Motor neuron (in vitro differentiated cells): ENCODE data around the gene ETS2. TPM values are rescaled to one million over a fixed set of nuclear protein-coding genes. Genes with fewer than 3 reads are reported as not detected.

Source experiments
- ATAC-seq, 8 experiments: fragments of 200-7000 bp; cut with Tn5 transposase; replicated peaks in 6 of 8; 2 replicates each; pipeline ENCODE4 v1.8.0; 2021; ENCODE audit warnings: mild to moderate bottlenecking in 8 of 8, moderate library complexity in 8 of 8
- H3K27ac ChIP-seq, 2 donors: fragments of 250-450 bp; sonication (Bioruptor Pico); 2 replicates each; pipeline ENCODE4 v1.9.0; 2021; ENCODE audit warnings: antibody characterized with exemption in 2 of 2, mild to moderate bottlenecking in 2 of 2, moderate library complexity in 1 of 2
- H3K4me1 ChIP-seq, 2 donors: fragments of 250-450 bp; sonication (Bioruptor Pico); replicated peaks in 1 of 2; 2 replicates each; pipeline ENCODE4 v1.6.1; 2021; ENCODE audit warnings: antibody characterized with exemption in 2 of 2, mild to moderate bottlenecking in 2 of 2, moderate library complexity in 1 of 2
- H3K4me3 ChIP-seq, 5 donors: fragments of 250-450 bp; sonication (Bioruptor Pico); 2 replicates each; pipeline ENCODE4 v1.9.0; 2021; ENCODE audit warnings: antibody characterized with exemption in 5 of 5, mild to moderate bottlenecking in 5 of 5, moderate library complexity in 4 of 5
- WGBS, 10 experiments: fragments of 450-650 bp; shearing (Covaris generic); methylation state at CpG; one replicate each; pipeline ENCODE4 v1.0.0; 2022; 5-methylcytosine and 5-hydroxymethylcytosine counted together
- in situ Hi-C, 9 experiments: fragments of 400-800 bp; cut with MboI; loops; one replicate each; pipeline ENCODE4 v1.15.0; 2021; ENCODE audit warnings: low sequenced_read_pairs in 9 of 9, low pct_unique_long_range_greater_than_20kb in 2 of 9; ENCODE audit not compliant: unreplicated experiment in 9 of 9
- total RNA-seq, 8 experiments: library from RNA; unstranded; fragments of 300-600 nt; gene quantifications; 2 replicates each; pipeline versions ENCODE4 v1.2.3 to v1.2.4, GENCODE V29; 2022

The ETS2 gene
- total RNA-seq, 8 experiments from 2014 or later, result 6.4 to 44.1 (median 9.2) TPM

DNA sequence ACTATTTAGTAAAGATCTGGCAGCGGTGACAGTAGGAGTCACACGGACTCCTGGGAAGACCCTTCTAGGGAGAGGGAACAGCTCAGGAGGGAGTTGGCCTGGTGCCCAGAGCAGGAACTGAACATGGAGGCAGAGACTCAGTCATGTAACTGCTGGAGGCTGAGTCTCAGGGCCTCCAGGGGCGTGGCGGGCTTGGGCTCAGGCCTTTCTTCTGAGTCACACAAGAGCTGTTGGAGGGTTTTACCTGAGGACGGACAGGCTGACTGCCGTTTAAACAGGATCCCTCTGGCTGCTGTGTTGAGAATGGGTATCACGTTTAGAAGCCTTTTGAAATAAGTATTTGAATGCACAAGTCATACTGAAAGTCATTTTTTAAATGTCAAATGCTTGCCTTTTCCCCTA is 7.2 kb upstream of the ETS2 start:
- peak in 6 of 8 experiments; percentile 48 to 76 (median 60) for ATAC-seq
- Histone ChIP-seq H3K4me3 (no peak overlapping the region), H3K27ac (no peak overlapping the region), H3K4me1 (peaks cover 5 to 6% of the 10 kb centered on the region in 2 donors)
- 57 to 100% (median 68%) methylated on average over 1 to 7 of the region's 7 CpGs; no CpG with 5 or more reads in 2 of the 10 experiments for WGBS, 10 experiments
- in situ Hi-C loops, result no loop called here

DNA sequence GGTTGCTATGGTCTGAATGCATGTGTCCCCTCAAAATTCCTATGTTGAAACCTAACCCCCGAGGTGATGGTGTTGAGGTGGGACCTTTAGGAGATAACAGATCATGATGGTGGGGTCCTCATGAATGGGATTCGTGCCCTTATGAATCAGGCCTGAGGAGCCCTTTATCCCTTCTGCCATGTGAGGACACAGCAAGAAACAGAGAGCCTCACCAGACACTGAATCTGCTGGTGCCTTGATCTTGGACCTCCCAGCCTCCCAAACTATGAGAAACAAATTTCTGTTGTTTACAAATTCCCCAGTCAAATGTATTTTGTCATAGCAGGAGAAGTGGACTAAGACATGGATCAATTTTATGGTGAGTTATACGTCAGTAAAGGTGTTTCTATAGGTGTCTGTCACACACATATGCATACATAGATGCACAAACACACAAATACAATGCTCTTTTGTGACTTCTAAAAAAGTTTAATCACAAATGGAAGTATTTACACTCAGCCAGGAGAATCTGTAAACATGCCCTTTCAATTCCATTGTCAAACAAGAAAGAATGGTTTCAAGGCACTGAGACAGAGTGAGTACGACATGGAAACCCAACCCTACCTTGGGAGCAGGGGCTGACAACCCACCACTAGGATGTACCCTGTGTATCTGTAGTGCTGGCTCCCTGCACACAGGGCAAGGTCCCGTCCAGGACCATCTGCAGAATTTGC is 5.5 kb upstream of the ETS2 start:
- Histone ChIP-seq H3K27ac (no peak overlapping the region), H3K4me3 (no peak overlapping the region), H3K4me1 (peaks cover 11 to 15% of the 10 kb centered on the region in 2 donors)
- ATAC-seq, result no peak
- 20 to 100% (median 83%) methylated on average over 1 to 5 of the region's 5 CpGs; no CpG with 5 or more reads in 2 of the 10 experiments for WGBS, 10 experiments
- in situ Hi-C loops, result no loop called here

DNA sequence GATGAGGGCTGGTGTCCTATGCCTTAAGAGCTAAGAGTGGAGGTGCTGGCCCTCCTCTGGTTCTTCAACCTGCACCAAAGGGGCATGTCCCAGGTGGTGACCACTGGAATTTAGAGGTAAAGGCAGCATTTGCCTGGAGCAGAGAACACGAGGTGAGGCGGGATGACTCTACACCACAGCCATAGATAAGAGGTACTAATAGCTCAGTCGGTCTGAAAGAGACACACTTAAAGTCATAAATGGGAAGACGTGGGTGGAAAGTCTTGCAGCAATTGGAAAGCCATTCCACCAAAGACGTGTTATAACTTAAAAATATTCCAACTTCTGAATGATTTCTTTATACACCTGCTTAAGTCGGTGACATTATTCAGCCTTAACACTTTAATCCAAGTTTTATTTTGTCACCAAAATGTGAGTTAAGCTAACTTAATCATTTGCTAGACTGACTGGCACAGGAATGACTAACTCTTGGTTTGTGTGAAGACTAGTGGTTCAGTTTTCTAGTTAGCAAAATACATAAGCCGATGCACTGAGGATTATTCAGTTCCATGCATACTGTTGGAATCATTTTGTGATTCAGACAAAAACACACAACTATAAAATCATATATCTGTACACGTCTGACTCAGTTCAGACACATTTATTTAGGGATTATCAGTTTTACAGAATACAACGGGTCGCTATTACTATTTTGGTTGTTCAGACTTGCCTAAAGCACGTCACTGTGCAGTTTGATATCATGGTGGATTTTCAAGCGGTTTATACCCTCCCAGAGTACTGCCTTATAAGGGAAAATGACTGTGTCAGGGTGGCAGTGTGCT is 4.6 kb upstream of the ETS2 start:
- Histone ChIP-seq H3K4me1 (peaks cover 11 to 14% of the 10 kb centered on the region in 2 donors), H3K27ac (no peak overlapping the region), H3K4me3 (no peak overlapping the region)
- in situ Hi-C loops, result no loop called here
- no peak for ATAC-seq
- WGBS, 10 experiments, result 40 to 100% (median 90%) methylated on average over 1 to 8 of the region's 12 CpGs; no CpG with 5 or more reads in 1 of the 10 experiments

DNA sequence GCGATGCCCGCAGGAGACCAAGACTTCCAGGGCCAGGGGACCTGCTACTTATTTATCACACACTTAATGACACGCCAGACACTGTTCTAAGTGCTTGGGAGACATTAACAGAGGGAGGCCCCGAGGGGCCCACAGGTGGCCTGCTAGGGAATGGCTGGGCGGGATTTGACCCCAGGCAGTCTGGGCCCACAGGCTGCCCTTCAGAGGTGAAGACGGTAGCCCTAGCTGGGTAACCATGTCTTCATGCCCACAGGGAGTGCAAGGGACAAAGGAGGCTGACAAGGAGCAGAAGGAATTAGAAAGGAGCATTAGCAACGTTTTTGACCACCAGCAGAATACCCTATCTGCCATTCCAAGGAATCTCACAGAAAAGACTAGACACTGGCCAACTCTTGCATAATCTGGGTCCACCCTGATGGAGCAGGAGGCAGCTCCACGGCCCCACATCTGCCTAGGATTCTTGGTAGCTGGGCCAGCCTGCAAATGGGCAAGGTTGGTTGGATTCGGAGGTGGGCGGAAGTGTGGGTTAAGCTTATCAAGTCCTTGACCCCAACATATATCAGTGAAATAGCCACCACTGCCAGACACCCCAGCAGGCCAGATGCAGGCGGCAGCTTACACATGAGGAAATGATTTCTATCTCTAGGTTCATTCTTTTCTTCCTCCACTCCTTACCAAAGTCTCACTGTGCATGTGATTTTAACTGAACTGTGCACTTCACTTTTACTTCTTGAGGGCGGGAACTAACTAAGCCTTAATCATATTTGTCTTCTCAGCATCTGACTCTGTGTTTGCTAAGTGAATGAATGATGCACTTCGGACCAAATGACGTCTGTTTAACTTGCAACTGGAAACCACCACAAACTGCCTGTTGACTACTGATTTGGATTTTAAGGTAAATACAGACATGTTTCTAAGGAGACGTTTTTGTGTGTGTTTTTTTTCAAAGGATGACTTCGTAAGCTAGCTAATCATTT is 3.4 kb upstream of the ETS2 start:
- peaks cover 6 to 12% of the 10 kb centered on the region in 2 donors for H3K4me1 ChIP-seq
- no peak overlapping the region for H3K4me3 ChIP-seq
- WGBS, 10 experiments, result 39 to 95% (median 87%) methylated on average over 3 to 12 of the region's 16 CpGs
- in situ Hi-C loops, result no loop called here
- H3K27ac ChIP-seq, result no peak overlapping the region
- ATAC-seq, result no peak

DNA sequence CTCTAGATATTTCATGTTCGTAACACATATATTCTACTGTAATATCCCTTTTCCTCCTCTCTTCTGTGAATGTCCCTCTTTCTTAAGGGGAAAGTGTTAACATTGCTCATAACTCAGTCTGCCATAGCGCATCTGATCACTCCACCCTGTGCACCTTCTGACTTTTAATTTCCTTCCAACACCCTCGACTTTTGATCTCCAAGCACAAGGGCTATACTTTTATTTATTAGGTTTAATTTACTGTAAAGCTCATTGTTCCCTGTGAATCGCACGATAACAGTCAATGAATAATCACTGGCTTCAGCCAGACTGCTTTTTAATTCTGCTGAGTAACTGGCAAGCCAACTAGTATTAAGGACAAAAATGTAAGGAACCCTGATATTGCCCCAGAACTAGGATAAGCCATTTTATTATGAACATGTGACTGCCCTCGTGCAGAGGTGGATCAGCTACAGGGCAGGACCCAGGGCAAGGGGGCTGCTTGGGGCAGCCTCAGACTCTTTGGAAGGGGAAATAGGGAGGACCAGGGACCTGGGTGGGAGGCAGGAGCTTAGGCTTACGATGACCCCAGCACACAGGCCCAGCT is 2.6 kb upstream of the ETS2 start:
- no peak for ATAC-seq
- no peak overlapping the region for H3K4me3 ChIP-seq
- peaks cover 13 to 20% of the 10 kb centered on the region in 2 donors for H3K4me1 ChIP-seq
- in situ Hi-C loops, result no loop called here
- no peak overlapping the region for H3K27ac ChIP-seq
- WGBS, 10 experiments, result 74 to 90% (median 81%) methylated on average over 2 to 7 of the region's 7 CpGs

DNA sequence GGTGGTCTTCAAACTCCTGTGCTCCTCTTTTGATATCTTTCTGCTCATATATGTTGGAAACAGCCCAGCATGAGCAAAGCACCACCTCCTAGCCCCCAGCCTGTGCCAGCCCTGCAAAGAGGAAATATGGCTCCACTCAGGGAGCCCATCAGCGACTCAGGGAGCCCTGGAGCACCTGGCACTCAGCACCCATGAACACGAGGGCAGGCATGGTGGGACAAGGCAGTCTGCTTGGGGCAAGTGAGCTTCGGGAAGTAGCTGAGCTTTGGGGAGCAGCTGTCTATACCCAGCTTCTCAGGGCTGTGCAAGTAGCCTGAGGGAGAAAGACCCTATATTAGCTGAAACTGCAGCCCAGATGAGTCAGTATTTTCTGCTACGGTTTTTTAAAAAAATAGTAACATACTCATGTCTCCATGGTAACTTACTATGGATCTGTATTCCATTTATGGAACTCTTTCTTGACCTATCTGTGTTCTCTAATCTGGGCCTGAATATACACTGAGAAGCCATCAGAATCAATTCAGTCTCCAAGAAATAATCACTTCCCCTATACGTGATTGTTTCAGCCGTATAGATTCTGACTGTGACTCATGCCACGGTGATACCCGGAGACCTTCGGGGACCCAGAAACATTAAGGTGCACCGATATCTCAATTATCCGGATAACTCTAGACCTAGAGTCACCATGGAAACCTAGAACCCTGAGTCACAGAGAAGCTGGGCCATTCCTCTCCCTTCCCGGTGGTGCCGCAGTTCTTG is 1.5 kb upstream of the ETS2 start:
- in situ Hi-C loops, result no loop called here
- H3K4me1 ChIP-seq, result peaks cover 16 to 26% of the 10 kb centered on the region in 2 donors
- H3K27ac ChIP-seq, result peak overlapping the region in 1 of 2 donors; percentile 2
- peak overlapping the region in 1 of 5 donors; percentile 78 for H3K4me3 ChIP-seq
- 55 to 100% (median 96%) methylated on average over 1 to 10 of the region's 13 CpGs; no CpG with 5 or more reads in 1 of the 10 experiments for WGBS, 10 experiments
- no peak for ATAC-seq

DNA sequence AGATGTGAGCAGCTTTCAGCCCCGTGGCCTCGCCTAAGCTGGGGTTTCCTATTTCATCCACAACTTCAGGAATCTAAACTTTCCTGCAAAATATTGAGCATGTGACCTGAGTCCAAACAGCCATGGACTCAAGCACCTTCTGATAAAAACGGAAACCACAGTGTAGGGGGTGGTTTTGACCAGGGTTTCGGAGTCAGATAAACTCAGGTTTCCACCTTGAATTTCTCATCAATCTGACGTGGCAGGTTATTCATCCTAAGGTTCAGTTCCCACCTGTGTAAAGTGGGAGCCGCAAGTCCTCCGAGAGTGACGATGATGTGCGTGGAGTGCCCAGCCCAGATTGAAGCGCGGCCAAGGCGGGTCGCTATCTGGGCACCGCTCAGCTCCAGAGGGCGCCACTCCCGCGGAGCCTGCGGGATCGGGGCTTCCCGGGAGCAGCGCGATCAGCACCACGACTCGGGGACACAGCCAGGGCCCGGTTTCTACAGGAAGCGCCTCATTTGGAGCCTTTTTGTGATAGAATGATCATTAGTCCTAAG is 871 bp upstream of the ETS2 start:
- Histone ChIP-seq H3K27ac (peak overlapping the region; percentile 31 to 48), H3K4me1 (peaks cover 16 to 26% of the 10 kb centered on the region in 2 donors), H3K4me3 (peak overlapping the region; percentile 59 to 92 (median 78))
- in situ Hi-C loops, result no loop called here
- ATAC-seq, result peak; percentile 34 to 70 (median 46)
- WGBS, 10 experiments, result 0 to 92% (median 33%) methylated on average over 2 to 20 of the region's 26 CpGs; no CpG with 5 or more reads in 3 of the 10 experiments

DNA sequence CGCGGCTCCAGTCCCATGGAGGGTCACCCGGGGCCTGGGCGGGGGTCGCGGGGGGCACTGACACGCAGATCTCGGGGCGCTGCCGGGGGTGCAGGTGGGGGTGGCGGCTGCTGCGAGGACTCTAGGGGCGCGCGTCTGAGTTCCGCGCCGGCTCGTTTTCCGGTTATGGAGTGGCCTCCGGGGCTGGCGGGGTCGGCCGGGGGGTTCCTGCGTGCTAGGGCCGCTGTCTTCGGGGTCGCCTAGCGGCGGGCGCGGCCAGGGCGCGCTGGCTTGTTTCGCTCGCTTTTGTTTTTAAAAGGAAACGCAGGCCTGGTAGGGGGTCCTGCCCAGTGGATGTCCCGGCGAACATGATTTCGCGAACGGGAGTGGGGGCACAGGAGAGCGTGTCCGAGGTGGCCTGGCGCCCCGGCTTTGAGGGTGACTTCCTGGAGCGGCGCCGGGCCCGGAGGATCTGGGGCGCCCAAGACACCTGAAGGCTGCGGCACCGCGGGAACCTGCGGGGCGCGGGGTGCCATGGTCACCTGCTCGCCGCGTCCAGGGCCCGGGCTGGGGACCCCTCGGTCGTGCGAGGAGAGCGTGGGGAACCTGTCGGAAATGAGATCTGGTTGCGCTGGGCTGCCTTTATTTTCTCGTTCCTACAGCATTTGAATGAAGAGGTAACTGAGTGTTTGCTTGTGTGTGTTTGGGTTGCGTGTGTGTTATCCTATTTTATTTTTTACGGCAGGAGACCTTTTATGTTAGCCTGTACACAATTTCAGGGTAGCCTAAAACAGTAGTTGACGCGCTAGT is 618 bp downstream of the ETS2 start:
- H3K4me3 ChIP-seq, result peak overlapping the region; percentile 59 to 92 (median 78)
- WGBS, 10 experiments, result 0 to 10% (median 0%) methylated on average over 1 to 21 of the region's 72 CpGs; no CpG with 5 or more reads in 2 of the 10 experiments
- in situ Hi-C loops, result no loop called here
- H3K4me1 ChIP-seq, result peaks cover 20 to 30% of the 10 kb centered on the region in 2 donors
- ATAC-seq, result peak; percentile 7 to 42 (median 34)
- H3K27ac ChIP-seq, result peak overlapping the region; percentile 61 to 70

DNA sequence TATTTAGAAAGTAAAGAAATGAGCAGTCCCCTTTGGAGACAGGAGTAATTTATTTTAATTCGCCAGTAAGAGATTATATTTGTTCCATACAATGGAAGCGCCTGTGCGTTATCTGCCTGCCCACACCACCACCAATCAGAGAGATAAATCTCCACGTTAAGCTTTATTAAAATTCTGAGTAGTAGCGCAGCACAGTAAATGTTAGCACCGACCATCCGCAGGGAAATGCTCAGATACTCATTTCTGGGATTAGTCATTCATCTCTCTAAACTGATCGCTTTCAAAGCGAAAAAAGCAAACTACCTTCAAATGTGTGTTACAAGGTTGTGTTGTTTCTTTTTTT is 1.2 kb downstream of the ETS2 start:
- in situ Hi-C loops, result no loop called here
- H3K27ac ChIP-seq, result no peak overlapping the region
- 2 to 24% (median 6%) methylated on average over 2 to 9 of the region's 9 CpGs for WGBS, 10 experiments
- no peak for ATAC-seq
- H3K4me1 ChIP-seq, result peaks cover 25 to 35% of the 10 kb centered on the region in 2 donors
- H3K4me3 ChIP-seq, result peak overlapping the region; percentile 59 to 92 (median 78)

DNA sequence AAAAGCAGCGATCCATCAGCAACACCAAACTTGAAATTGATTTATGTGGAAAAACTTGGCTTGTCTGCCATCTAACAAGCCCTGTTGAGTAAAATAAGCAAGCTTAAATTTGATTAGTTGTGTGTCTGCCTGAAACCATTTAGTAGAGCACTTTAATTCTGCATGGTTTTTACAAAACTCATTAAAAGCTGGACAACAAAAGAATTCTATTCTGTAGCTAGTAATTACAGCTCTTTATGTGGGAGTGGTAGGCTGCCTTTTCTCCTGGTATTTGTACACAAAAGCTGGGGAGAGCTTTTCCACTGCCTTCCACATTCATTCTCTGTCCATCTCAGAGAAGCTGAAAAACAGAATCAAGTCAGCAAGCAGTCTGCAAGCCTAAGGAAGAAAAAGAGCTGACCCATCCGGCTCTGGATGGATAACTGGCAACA is 1.7 kb downstream of the ETS2 start:
- Histone ChIP-seq H3K27ac (no peak overlapping the region), H3K4me3 (peak overlapping the region; percentile 59 to 92 (median 78)), H3K4me1 (peaks cover 29 to 41% of the 10 kb centered on the region in 2 donors)
- WGBS, 10 experiments, result 0 to 64% (median 15%) methylated on average over 1 to 2 of the region's 2 CpGs; no CpG with 5 or more reads in 1 of the 10 experiments
- in situ Hi-C loops, result no loop called here
- no peak for ATAC-seq

DNA sequence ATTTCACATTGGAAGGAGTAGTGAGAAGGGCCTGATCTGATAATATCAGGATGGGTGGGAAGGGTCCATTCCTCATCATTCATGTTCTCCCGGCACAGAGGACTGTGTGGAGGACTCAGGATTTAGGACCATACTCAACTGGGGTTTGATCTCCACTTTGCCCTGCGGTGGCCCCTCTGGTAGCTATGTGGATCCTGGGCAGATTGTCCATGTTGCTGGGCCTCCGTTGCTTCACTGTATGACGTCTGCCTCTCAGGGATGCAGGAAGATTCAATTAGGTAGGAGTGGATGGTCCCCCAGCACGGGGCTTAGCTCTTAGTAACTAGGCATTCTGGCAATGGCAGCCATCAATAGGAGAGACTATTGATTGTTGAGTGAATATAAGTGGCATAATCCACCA is 2.3 kb downstream of the ETS2 start:
- peak overlapping the region in 4 of 5 donors; percentile 59 to 92 (median 78) for H3K4me3 ChIP-seq
- peaks cover 29 to 46% of the 10 kb centered on the region in 2 donors for H3K4me1 ChIP-seq
- ATAC-seq, result no peak
- in situ Hi-C loops, result no loop called here
- WGBS, 10 experiments, result 40 to 100% (median 75%) methylated on average over 1 to 5 of the region's 5 CpGs; no CpG with 5 or more reads in 4 of the 10 experiments
- H3K27ac ChIP-seq, result no peak overlapping the region
